Retinal pigment epithelial cell (primary cell): ENCODE results near the gene TTC21A.
"Not testable (repeated sequence)": the region's sequence is repeated elsewhere in the genome, so short reads cannot be mapped to it uniquely, and the experiment has no call there.

Experiments
- DNase-seq: peaks from one replicate; pipeline ENCODE4 v3.0.0-alpha.2; 2010; ENCODE audit warnings: low read depth
- H3K4me3 ChIP-seq: 2 replicates; pipeline ENCODE4 v1.5.1; 2011; ENCODE audit warnings: mild to moderate bottlenecking, low read length, control low read depth, moderate library complexity
- TF ChIP-seq, protein P1 (sequence below): conservative IDR thresholded peaks from 2 replicates; pipeline ENCODE4 v1.5.1; 2011; ENCODE audit warnings: low read depth, low read length, control low read depth, inconsistent platforms

TTC21A gene

DNA sequence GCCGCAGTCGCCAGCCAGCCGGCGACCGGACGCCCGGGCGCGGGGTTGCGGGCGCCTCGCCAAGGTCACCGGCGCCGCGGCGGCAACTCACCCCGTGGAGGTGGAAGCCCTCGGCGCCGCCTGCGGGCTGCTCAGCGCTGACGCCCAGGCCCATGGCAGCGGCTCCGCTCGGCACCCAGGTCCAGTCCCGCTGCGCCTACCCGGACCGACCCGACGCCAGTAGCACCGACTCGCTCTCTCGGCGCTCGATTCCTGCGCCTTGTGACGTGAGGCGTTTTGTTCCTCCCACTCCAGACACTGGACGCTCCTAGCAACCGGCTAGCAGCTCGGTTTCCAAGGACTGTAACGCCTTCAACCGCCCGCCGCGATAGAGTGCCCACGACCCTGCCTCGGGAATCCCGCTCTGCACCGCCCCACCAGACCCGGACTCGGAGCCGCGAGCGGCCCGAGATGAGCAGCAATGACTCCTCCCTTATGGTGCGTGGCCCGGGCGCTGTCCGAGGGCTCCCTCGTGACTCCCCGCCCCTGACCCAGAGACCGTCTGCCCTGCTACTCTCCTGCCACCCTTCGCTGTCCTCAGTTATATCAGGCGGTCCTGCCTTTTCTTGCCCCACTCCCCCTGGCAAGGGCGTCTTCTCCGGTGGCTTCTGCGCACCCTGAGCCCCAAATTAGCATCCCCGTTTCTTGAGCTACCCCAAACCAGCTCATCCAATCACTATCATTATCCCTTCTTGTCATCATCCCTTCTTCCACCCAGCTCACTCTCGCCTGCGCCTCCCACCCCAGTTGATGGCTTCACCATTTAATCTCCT lies at the start of gene TTC21A, which contains the start of gene GORASP1:
TSS of gene TTC21A (plus strand) at position 293 of the 812 bp plus-strand sequence. CDS start at position 451, 158 bp downstream.
TSS of gene GORASP1 (minus strand) at position 240 of the 812 bp plus-strand sequence. CDS start at position 154, 86 bp downstream.
- DNase-seq = peak; percentile 59
- TF ChIP-seq, protein P1, sequence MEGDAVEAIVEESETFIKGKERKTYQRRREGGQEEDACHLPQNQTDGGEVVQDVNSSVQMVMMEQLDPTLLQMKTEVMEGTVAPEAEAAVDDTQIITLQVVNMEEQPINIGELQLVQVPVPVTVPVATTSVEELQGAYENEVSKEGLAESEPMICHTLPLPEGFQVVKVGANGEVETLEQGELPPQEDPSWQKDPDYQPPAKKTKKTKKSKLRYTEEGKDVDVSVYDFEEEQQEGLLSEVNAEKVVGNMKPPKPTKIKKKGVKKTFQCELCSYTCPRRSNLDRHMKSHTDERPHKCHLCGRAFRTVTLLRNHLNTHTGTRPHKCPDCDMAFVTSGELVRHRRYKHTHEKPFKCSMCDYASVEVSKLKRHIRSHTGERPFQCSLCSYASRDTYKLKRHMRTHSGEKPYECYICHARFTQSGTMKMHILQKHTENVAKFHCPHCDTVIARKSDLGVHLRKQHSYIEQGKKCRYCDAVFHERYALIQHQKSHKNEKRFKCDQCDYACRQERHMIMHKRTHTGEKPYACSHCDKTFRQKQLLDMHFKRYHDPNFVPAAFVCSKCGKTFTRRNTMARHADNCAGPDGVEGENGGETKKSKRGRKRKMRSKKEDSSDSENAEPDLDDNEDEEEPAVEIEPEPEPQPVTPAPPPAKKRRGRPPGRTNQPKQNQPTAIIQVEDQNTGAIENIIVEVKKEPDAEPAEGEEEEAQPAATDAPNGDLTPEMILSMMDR = no peak

GRCh38 chr3:39061228-39061627 lies 46.3 kb upstream of the TTC21A start:
- not testable (repeated sequence) for DNase-seq, H3K4me3 ChIP-seq

More for the DNA sequence above, at the start of gene TTC21A, which contains the start of gene GORASP1:
- peak within 1 kb of the TSS; percentile 90 for H3K4me3 ChIP-seq

DNA sequence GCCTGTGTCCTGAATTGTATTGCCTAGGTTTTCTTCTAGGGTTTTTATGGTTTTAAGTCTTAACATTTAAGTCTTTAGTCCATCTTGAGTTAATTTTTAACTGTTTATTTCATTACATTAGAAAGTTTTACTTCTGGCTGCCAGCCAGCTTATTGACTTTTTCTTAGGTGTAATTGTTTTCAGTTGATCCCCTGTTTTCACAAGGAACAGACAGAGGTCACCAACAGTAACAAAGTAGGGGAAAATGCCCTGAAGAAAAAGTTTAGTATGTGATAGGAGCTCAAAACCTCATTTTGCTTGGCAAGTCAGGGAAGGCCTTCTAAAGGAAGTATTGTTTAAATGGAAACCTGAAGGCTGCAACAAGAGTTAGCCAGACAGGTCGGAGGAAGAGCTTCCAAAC lies 45.3 kb upstream of the TTC21A start:
- TF ChIP-seq, protein P1 = no peak
- H3K4me3 ChIP-seq = no peak overlapping the region
- no peak for DNase-seq

DNA sequence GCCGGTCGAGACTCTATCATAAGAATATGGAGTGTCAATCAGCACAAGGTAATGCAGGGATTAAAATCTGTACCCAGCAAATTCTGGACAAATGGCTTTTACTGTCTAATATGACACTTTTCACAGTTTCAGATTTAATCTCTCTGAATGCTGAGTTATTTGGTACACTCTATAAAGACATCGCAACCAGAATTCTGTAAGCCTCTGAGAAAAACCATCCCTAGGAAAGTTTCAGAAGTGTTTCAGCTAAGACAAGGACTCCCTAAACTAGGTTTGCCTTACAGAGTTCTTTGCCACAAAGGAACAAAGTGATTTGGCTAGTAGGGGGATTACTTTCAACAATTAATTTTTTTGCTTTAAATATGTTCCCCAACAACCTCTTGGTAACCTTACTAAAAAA lies 44.3 kb upstream of the TTC21A start:
- TF ChIP-seq, protein P1 = no peak
- no peak overlapping the region for H3K4me3 ChIP-seq
- no peak for DNase-seq

- DNase-seq = no peak
- TF ChIP-seq, protein P1 = no peak
- H3K4me3 ChIP-seq = no peak overlapping the region
These were observed 42.8 kb upstream of the TTC21A start for GRCh38 chr3:39064646-39065045.

GRCh38 chr3:39065197-39065596 lies 42.3 kb upstream of the TTC21A start:
- H3K4me3 ChIP-seq = no peak overlapping the region
- no peak for DNase-seq
- TF ChIP-seq, protein P1 = peak; percentile 61

- no peak overlapping the region for H3K4me3 ChIP-seq
- TF ChIP-seq, protein P1 = no peak
- DNase-seq = no peak
These were observed 40.2 kb upstream of the TTC21A start for GRCh38 chr3:39067286-39067685.
